Left cardiac atrium (tissue), 4 donors: ENCODE results near the gene GIGYF2. TPM values are rescaled to one million over a fixed set of nuclear protein-coding genes. Genes with fewer than 3 reads are reported as not detected.

Experiments used
- ATAC-seq, 2 donors: fragments of 200-7000 bp; cut with Tn5 transposase; one replicate each; pipeline ENCODE4 v1.9.1; 2020; ENCODE audit warnings: mild to moderate bottlenecking in 2 of 2, moderate library complexity in 2 of 2
- DNase-seq: peaks from one replicate; pipeline ENCODE4 v3.0.0-alpha.2; 2020
- intact Hi-C, 2 donors: fragments of 100-400 bp; cut with DNase I; formaldehyde crosslinking; loops; one replicate each; pipeline versions ENCODE4 v1.14.1 to v1.15.1; 2022 to 2023
- total RNA-seq, 2 donors: library from RNA; stranded (reverse); fragmentation: NEBNext Ultra II Directional; extraction: Animal tissue kit (Norgen Biotek cat#: 25700); gene quantifications; one replicate each; pipeline ENCODE4 v1.2.1, GENCODE V29; 2021
- donor health status: DM: no; HTN: yes; CAD: no.
- donor health status: DM: no; HTN: yes; CAD: no; lungs with severe emphysema.
- donor health status: DM: yes; HTN: yes; CAD: no.
- donor health status: Dilated cardiomyopathy.

The GIGYF2 gene
- total RNA-seq, 2 donors from 2014 or later: 53.5 to 57.4 TPM

DNA sequence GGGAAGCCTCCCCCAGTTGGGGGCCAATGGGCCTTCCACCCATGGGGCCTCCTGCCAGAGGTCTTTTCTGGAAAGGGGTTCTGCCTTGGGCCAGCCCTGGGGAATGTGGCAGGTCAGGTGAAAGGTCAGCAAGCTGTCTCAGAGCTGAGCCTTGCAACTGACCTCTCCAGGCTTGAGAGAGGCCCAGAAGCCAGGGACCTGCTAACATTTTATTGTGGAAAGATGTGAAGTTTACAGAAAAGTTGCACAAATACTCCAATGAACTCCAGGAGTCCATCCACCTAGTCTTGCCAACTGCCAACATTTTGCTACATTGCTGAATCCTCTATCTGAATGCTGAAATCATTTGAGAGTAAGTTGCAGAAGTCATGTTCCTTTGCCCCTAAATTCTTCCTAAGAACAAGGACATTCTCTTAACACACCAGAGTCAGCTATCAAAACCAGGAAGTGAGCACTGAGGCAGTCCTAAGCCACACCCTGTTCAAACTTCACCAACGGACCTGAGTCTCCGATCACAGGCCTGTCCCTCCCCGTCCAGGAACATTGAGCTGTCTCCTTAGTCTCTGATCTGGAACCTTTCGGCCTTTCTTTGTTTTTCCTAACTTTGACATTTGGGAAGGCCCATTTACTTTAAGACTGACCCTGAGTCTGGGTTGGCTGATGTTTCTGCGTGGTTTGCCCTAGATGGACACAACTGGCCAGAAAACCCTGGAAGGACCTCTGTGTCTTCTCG lies 176.9 kb downstream of the GIGYF2 start:
- no peak for ATAC-seq
- no peak for DNase-seq
- intact Hi-C loops: loop anchor here in 1 of 2 donors (10.0 kb wide), 1 partner anchor 181 kb away; no protein-coding TSS in a partner anchor

DNA sequence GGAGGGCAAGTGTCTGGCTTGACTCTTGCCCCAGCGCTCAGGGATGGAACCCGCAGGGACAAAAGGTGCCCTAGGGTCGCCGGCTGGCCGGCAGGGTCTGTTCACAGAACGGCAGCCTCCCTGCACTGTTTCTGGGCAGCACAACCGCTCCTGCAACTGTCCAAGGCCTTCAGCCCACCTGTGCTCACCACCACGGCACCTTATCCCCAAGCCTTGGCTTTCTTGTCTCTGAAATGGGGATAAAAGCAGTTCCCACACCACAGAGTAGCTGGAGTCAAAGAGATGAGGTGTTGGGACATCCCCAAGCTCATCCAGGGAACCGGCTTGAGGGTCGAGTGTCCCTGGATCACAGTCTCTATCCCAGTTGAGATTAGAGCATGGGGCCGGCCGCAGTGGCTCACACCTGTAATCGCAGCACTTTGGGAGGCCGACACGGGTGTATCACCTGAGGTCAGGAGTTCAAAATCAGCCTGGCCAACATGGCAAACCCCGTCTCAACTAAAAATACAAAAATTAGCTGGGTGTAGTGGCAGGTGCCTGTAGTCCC lies 177.6 kb downstream of the GIGYF2 start:
- no peak for ATAC-seq
- DNase-seq: no peak
- intact Hi-C loops: loop anchor here in 1 of 2 donors (10.0 kb wide), 1 partner anchor 180 kb away; no protein-coding TSS in a partner anchor

DNA sequence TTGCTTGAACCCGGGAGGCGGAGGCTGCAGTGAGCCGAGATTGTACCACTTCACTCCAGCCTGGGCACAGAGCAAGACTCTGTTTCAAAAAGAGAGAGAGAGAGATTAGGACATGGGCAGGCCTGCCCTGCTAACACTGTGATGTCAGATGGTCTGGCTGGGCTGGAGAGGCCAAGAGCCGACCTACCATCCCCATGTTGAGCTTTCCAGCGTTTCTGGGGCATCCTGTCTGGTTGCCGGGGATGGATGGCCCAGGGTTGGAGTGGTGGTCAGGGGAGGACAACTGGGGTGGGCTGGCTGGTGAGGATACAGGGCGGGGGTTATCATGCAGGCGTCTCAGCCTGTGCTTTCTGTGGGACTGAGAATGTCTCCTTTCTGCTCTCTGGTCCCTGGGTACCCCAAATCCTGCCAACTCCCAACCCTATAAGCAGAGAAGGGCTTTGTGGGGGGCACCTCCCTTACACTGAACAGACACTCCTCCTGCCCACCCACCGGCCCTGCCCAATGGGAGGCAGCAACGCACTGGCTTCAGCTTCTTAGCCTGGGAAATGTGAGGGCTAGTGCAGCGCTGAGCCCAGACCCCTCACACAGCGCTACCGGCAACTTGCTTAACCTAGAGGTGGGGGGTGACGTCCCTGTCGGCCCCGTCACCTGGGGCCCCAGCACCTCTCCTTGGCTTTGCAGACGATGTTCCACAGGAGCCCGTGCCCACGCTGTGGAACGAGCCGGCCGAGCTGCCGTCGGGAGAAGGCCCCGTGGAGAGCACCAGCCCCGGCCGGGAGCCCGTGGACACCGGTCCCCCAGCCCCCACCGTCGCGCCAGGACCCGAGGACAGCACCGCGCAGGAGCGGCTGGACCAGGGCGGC lies 178.4 kb downstream of the GIGYF2 start:
- intact Hi-C loops: loop anchor here in 1 of 2 donors (10.0 kb wide), 1 partner anchor 179 kb away; no protein-coding TSS in a partner anchor
- ATAC-seq (peak; percentile 16), DNase-seq (no peak)

GRCh38 chr2:232876161-232876977 lies 179.2 kb downstream of the GIGYF2 start:
- intact Hi-C loops: loop anchor here in 1 of 2 donors (10.0 kb wide), 1 partner anchor 178 kb away; no protein-coding TSS in a partner anchor
- ATAC-seq (peak; percentile 39 to 64), DNase-seq (no peak)

GRCh38 chr2:232876978-232877441 lies 179.9 kb downstream of the GIGYF2 start:
- intact Hi-C loops: loop anchor here in 1 of 2 donors (10.0 kb wide), 1 partner anchor 178 kb away; no protein-coding TSS in a partner anchor
- ATAC-seq: no peak
- DNase-seq: no peak

GRCh38 chr2:232877940-232878511 lies 180.9 kb downstream of the GIGYF2 start:
- no peak for ATAC-seq
- intact Hi-C loops: loop anchor here in 1 of 2 donors (10.0 kb wide), 1 partner anchor 177 kb away; no protein-coding TSS in a partner anchor
- no peak for DNase-seq

DNA sequence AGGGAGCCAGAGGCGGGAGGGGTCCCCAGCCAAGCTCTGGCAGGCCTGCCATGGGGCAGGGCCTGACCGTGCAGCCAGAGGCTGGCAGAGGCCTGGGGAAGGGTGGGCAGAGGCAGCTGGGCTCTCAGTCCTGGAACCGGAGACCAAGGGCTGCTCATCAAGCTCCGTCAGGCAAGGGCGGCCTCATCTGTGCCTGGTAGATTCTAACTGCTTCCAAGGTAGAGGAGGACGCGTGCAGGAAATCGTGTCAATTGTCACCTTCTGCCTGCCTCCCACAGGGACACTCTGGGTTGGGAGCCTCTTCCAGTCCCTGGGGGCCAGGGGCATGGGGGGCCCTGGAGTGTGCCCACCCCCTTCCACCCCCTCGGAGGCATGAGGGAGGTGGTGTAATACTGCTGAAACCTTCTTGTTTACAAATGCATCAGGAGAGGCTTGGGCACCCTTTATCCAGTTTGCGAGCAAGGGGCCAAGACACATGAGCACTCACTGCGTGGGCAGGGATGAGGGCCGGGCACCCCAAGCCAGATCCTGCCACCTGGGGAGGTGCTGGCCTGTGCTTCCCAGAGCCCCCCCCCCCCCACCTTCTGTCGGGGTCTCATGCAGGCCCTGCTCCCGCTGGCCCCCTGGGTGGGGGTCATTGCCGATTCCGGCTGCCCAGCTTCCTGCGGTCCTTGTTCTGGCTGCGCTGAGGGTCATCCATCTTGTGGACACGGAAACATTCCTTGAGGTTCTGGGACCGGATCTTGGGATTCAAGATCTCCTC lies 181.9 kb downstream of the GIGYF2 start:
- ATAC-seq (no peak), DNase-seq (no peak)
- intact Hi-C loops: loop anchor here in 1 of 2 donors (10.0 kb wide), 1 partner anchor 176 kb away; no protein-coding TSS in a partner anchor

- intact Hi-C loops: loop anchor here in 1 of 2 donors (10.0 kb wide), 1 partner anchor 175 kb away; no protein-coding TSS in a partner anchor
- ATAC-seq: no peak
Measured at GRCh38 chr2:232879618-232880494, 182.7 kb downstream of the GIGYF2 start.

GRCh38 chr2:232880764-232881351 lies 183.7 kb downstream of the GIGYF2 start:
- DNase-seq: no peak
- no peak for ATAC-seq
- intact Hi-C loops: no loop called here

More at GRCh38 chr2:232879618-232880494, 182.7 kb downstream of the GIGYF2 start:
- DNase-seq: no peak

DNA sequence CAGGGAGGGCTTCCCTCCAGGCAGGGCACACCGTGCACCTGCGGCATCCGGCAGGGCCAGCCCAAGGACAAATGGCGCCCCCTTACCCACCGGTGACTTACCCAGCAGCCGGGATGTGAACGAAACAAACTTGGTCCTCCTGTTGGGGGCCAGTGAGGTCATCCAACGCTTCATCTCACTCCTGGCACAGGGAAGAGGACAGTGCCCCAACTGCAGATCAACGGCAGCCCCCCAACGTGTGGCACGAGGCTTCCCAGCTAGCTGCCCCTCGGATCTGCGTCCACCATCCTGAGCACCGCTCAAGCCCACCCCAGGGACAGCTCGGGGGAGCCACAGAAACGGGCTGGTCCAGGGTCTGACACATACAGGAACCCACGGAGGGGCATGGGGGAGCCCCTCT lies 185.0 kb downstream of the GIGYF2 start:
- DNase-seq: no peak
- intact Hi-C loops: no loop called here
- no peak for ATAC-seq

- no peak for ATAC-seq
- no peak for DNase-seq
- intact Hi-C loops: no loop called here
Measured at GRCh38 chr2:232882505-232883115, 185.5 kb downstream of the GIGYF2 start.

DNA sequence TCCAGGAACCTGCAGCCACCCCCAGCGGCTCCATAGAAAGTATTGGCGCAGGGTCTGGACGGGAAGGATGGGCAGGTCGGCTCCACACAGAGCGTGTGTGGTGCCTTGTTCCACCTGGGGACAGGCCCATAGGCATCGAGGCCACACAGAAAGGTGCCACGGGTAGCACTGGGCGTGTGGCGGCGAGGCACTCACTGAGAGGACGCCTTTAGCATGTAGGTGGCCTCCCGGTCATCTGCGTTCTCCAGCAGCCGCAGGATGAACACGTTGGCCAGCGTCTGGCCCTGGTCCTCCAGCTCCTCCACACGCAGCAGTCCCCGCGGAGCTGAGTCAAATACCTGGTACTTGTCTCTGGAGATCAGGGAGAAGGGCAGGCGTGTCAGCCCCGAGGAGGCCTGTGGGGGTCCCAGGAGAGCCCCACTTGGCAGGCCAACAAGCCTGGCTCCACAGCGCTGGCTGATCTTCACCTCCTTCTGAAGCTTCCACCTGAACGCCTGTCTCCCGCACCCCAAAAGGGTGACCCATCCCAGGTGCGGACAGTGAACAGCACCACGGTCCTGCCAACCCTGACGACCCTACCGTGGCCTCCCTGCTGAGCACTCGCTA lies 186.1 kb downstream of the GIGYF2 start:
- ATAC-seq: no peak
- intact Hi-C loops: no loop called here
- no peak for DNase-seq

DNA sequence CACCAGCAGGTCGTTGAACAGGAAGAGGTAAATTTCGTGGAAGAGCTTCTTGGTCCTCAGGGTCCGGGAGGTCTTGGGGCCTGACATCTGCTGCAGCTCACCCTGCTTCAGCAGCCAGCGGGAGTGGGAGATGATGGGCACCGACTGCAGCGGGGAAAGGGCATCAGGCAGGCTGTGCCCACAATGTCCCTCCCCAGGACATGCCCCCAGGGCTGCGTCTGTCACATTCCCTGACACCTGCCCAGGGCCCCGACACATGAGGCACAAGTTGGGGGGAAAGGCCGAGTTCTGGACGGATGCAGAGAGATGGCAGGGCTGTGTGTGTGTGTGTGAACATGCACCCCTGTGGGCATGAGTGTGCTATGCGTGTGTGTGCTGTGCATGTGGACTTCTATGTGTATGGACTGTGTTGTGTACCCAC lies 186.9 kb downstream of the GIGYF2 start:
- DNase-seq (no peak), ATAC-seq (no peak)
- intact Hi-C loops: no loop called here

DNA sequence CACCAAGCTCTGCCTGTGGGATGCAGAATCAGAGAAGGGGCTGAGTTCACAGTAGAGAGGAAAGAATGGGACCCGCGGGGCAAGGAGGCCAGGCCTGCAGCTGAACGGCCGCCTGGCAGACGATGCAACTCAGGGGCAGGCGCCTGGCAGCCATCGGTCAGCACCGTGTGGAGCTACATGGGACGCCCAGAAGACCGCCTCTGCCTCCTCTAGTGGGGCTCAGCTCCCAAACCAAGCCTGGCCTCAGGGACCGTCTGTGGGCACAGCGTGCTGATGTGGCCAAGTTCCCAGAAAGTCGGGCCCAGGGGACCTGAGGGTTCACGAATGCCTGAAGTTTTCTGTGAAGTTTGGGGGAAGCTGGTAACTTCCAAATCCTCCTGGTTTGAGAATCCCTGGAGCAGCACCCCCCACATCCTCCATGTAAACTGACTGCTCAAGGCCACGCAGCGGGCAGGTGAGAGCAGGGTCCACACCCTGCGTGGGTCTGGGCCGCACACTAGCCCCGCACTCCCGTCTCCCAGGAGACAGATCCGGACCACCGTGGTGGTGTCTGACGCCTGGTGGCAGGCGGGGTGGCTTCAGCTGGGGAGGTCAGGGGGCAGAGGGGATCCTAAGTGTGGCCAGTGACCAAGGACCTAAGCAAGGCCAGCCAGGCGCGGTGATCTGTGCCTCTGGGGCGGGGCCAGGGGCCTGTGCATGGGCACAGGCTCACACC lies 187.6 kb downstream of the GIGYF2 start:
- intact Hi-C loops: no loop called here
- ATAC-seq (no peak), DNase-seq (no peak)
